Thoracic aorta (tissue), 2 donors: ENCODE measurements around the gene ZCCHC24. TPM values are rescaled to one million over a fixed set of nuclear protein-coding genes. Genes with fewer than 3 reads are reported as not detected.

Experiments used
- ATAC-seq: fragments of 150-250 bp; one replicate; pipeline ENCODE4 v1.8.0; 2017; ENCODE audit warnings: low read depth; ENCODE audit not compliant: insufficient number of reproducible peaks, low FRiP score
- DNase-seq: peaks from one replicate; pipeline ENCODE4 v3.0.0-alpha.2; 2020; ENCODE audit warnings: low spot score
- H3K27ac ChIP-seq, 2 donors: fragments of 200-600 bp; sonication (generic); 1 replicate in 1 of 2; 2 replicates in 1 of 2; pipeline ENCODE4 v1.5.1; 2016; ENCODE audit warnings: mild to moderate bottlenecking in 2 of 2, moderate library complexity in 2 of 2
- H3K27me3 ChIP-seq: fragments of 200-600 bp; sonication (generic); replicated peaks from 2 replicates; pipeline ENCODE4 v1.6.0; 2016; ENCODE audit warnings: mild to moderate bottlenecking; ENCODE audit not compliant: insufficient read depth
- H3K36me3 ChIP-seq: fragments of 200-600 bp; sonication (generic); one replicate; pipeline ENCODE4 v1.5.1; 2016
- H3K4me1 ChIP-seq, 2 donors: fragments of 200-600 bp; sonication (generic); 1 replicate in 1 of 2; 2 replicates in 1 of 2; pipeline versions ENCODE4 v1.5.1 to v1.6.0; 2016; ENCODE audit warnings: low read depth in 2 of 2, mild to moderate bottlenecking in 1 of 2; ENCODE audit not compliant: control insufficient read depth in 1 of 2
- H3K4me3 ChIP-seq: fragments of 200-600 bp; sonication (generic); 2 replicates; pipeline ENCODE4 v1.5.1; 2016; ENCODE audit warnings: mild to moderate bottlenecking
- H3K9me3 ChIP-seq: fragments of 200-600 bp; sonication (generic); 2 replicates; pipeline ENCODE4 v1.5.1; 2016
- CTCF ChIP-seq: fragments of 200-600 bp; sonication (generic); IDR thresholded peaks from one replicate; pipeline ENCODE4 v1.5.1; 2019; ENCODE audit warnings: antibody characterized with exemption
- total RNA-seq, 2 donors: library from RNA; depleted of rRNA; stranded (reverse); fragments of >200 nt; gene quantifications; one replicate each; pipeline versions ENCODE4 v1.1.0 to v1.2.3, GENCODE V29; 2016

Gene ZCCHC24
- total RNA-seq, 2 donors from 2014 or later: 66.9 to 82.9 TPM

DNA sequence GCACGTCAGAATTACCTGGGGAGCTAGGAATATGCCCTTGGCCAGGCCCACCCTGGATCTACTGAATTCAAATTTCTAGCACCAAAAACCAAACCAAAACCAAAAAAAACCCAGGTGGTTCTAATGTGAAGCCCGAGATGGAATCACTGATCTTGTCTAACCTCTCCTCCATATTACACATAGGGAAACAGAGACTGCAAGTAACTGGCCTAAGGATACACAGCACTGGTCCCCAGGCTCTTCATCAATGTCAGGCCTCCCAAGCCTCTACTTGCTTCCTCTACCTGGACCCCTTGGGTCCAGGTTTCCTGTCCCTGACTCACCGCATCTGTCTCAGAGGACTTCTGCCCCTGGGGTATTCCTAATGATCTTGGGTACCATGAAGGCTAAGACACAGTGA, 30.7 kb downstream of the ZCCHC24 start:
- H3K4me1 ChIP-seq: peaks cover 17 to 45% of the 10 kb centered on the region in 2 donors
- no peak for DNase-seq
- no peak overlapping the region for H3K27ac ChIP-seq
- peaks cover 16% of the 10 kb centered on the region for H3K36me3 ChIP-seq
- H3K9me3 ChIP-seq: no peaks in the 10 kb centered on the region
- no peak overlapping the region for H3K4me3 ChIP-seq
- TF ChIP-seq CTCF: no peak
- H3K27me3 ChIP-seq: no peaks in the 10 kb centered on the region
- ATAC-seq: no peak

- peaks cover 5% of the 10 kb centered on the region for H3K36me3 ChIP-seq
- DNase-seq: no peak
- H3K4me3 ChIP-seq: no peak overlapping the region
- H3K27ac ChIP-seq: no peak overlapping the region
- no peaks in the 10 kb centered on the region for H3K9me3 ChIP-seq
- no peak for TF ChIP-seq CTCF
- ATAC-seq: no peak
- peaks cover 27 to 48% of the 10 kb centered on the region in 2 donors for H3K4me1 ChIP-seq
- H3K27me3 ChIP-seq: no peaks in the 10 kb centered on the region
These were observed 32.2 kb downstream of the ZCCHC24 start for GRCh38 chr10:79413196-79413595.

GRCh38 chr10:79412516-79412915, 32.9 kb downstream of the ZCCHC24 start:
- H3K27ac ChIP-seq: no peak overlapping the region
- peaks cover 34 to 48% of the 10 kb centered on the region in 2 donors for H3K4me1 ChIP-seq
- H3K4me3 ChIP-seq: no peak overlapping the region
- no peaks in the 10 kb centered on the region for H3K27me3 ChIP-seq
- no peak for TF ChIP-seq CTCF
- ATAC-seq: no peak
- H3K9me3 ChIP-seq: no peaks in the 10 kb centered on the region
- no peak for DNase-seq
- peaks cover 5% of the 10 kb centered on the region for H3K36me3 ChIP-seq

GRCh38 chr10:79411546-79412495, 33.6 kb downstream of the ZCCHC24 start:
- peaks cover 32 to 48% of the 10 kb centered on the region in 2 donors for H3K4me1 ChIP-seq
- no peak for DNase-seq

More at GRCh38 chr10:79411546-79412495, 33.6 kb downstream of the ZCCHC24 start:
- ATAC-seq: no peak
- Histone ChIP-seq H3K4me3 (no peak overlapping the region), H3K36me3 (peaks cover 5% of the 10 kb centered on the region), H3K9me3 (no peaks in the 10 kb centered on the region), H3K27ac (no peak overlapping the region), H3K27me3 (no peaks in the 10 kb centered on the region)
- no peak for TF ChIP-seq CTCF
